CD14-positive monocyte (primary cell): Measurements from ENCODE around the gene C1QTNF6. TPM values are rescaled to one million over a fixed set of nuclear protein-coding genes. Genes with fewer than 3 reads are reported as not detected.
A peak's percentile ranks its signal among the peaks of the same experiment; 100 is the strongest.

Source experiments
- DNase-seq, 3 donors: peaks; one replicate each; pipeline ENCODE4 v3.0.0-alpha.2; 2011 to 2022
- H2AFZ ChIP-seq: 2 replicates; pipeline ENCODE4 v1.6.0; 2012; ENCODE audit warnings: mild to moderate bottlenecking, low read depth, low read length, inconsistent platforms; ENCODE audit not compliant: insufficient read depth, poor library complexity, severe bottlenecking
- H3K27ac ChIP-seq, 2 donors: 1 replicate in 1 of 2; 2 replicates in 1 of 2; pipeline ENCODE4 v1.5.1; 2012 to 2013; ENCODE audit warnings: low read length in 2 of 2, control low read depth in 1 of 2, inconsistent platforms in 1 of 2, low read depth in 1 of 2, mild to moderate bottlenecking in 1 of 2
- H3K27me3 ChIP-seq, 2 donors: one replicate each; pipeline versions ENCODE4 v1.6.0 to v1.6.1; 2011 to 2013; ENCODE audit warnings: low read length in 2 of 2; ENCODE audit not compliant: control insufficient read depth in 2 of 2, insufficient read depth in 2 of 2
- H3K36me3 ChIP-seq, 2 donors: replicated peaks in 1 of 2; 1 replicate in 1 of 2; 2 replicates in 1 of 2; pipeline versions ENCODE4 v1.5.1 to v1.6.1; 2012 to 2013; ENCODE audit warnings: low read length in 2 of 2, control low read depth in 1 of 2, inconsistent platforms in 1 of 2, mild to moderate bottlenecking in 1 of 2; ENCODE audit not compliant: insufficient read depth in 2 of 2, control insufficient read depth in 1 of 2
- H3K4me1 ChIP-seq, 2 donors: 1 replicate in 1 of 2; 2 replicates in 1 of 2; pipeline versions ENCODE4 v1.5.1 to v1.6.1; 2012 to 2013; ENCODE audit warnings: low read length in 2 of 2, control low read depth in 1 of 2, inconsistent platforms in 1 of 2, mild to moderate bottlenecking in 1 of 2, moderate library complexity in 1 of 2; ENCODE audit not compliant: insufficient read depth in 2 of 2, control insufficient read depth in 1 of 2
- H3K4me2 ChIP-seq: replicated peaks from 2 replicates; pipeline ENCODE3; 2012; ENCODE audit warnings: low read length, moderate library complexity, mild to moderate bottlenecking; ENCODE audit not compliant: poor library complexity, severe bottlenecking; ENCODE audit errors: extremely low read depth
- H3K4me3 ChIP-seq, 3 experiments: fragments of 200-600 bp in 1 of 3; sonication (generic) in 1 of 3; replicated peaks in 1 of 3; 1 replicate in 2 of 3; 2 replicates in 1 of 3; pipeline ENCODE4 v1.5.1; 2011 to 2013; ENCODE audit warnings: low read length in 3 of 3, mild to moderate bottlenecking in 3 of 3, control low read depth in 2 of 3, low read depth in 2 of 3, inconsistent platforms in 1 of 3, moderate library complexity in 1 of 3
- H3K79me2 ChIP-seq: 2 replicates; pipeline ENCODE4 v1.6.0; 2012; ENCODE audit warnings: mild to moderate bottlenecking, control low read depth, inconsistent platforms, low read length, moderate library complexity; ENCODE audit not compliant: insufficient read depth
- H3K9ac ChIP-seq: 2 replicates; pipeline ENCODE4 v1.6.0; 2017; ENCODE audit warnings: low read length, mild to moderate bottlenecking; ENCODE audit not compliant: insufficient read depth, poor library complexity, severe bottlenecking
- H3K9me3 ChIP-seq, 2 donors: replicated peaks in 1 of 2; 1 replicate in 1 of 2; 2 replicates in 1 of 2; pipeline versions ENCODE4 v1.5.1 to v1.6.1; 2012 to 2013; ENCODE audit warnings: low read length in 2 of 2, control low read depth in 1 of 2; ENCODE audit not compliant: control insufficient read depth in 1 of 2, insufficient read depth in 1 of 2
- H4K20me1 ChIP-seq: 2 replicates; pipeline ENCODE4 v1.6.0; 2012; ENCODE audit warnings: mild to moderate bottlenecking, low read length, control low read depth, moderate library complexity; ENCODE audit not compliant: insufficient read depth
- H3K27ac Mint-ChIP-seq, 7 donors: one replicate each; pipeline ENCODE4 v1.8.0; 2020; ENCODE audit warnings: mild to moderate bottlenecking in 7 of 7, mixed read lengths in 7 of 7, moderate library complexity in 6 of 7, inconsistent platforms in 2 of 7
- H3K27me3 Mint-ChIP-seq, 3 donors: one replicate each; pipeline ENCODE4 v1.8.0; 2021 to 2022; ENCODE audit warnings: low read depth in 3 of 3, mild to moderate bottlenecking in 3 of 3, mixed read lengths in 3 of 3, moderate library complexity in 3 of 3, inconsistent platforms in 1 of 3
- H3K36me3 Mint-ChIP-seq, 2 donors: one replicate each; pipeline ENCODE4 v1.8.0; 2020; ENCODE audit warnings: mixed read lengths in 2 of 2, inconsistent platforms in 1 of 2, mild to moderate bottlenecking in 1 of 2
- H3K4me1 Mint-ChIP-seq: one replicate; pipeline ENCODE4 v1.8.0; 2020; ENCODE audit warnings: mild to moderate bottlenecking, mixed read lengths
- H3K4me3 Mint-ChIP-seq, 2 donors: one replicate each; pipeline ENCODE4 v1.8.0; 2020; ENCODE audit warnings: mild to moderate bottlenecking in 2 of 2, mixed read lengths in 2 of 2, moderate library complexity in 1 of 2
- H3K9me3 Mint-ChIP-seq, 7 donors: one replicate each; pipeline ENCODE4 v1.8.0; 2020 to 2022; ENCODE audit warnings: mixed read lengths in 7 of 7, mild to moderate bottlenecking in 6 of 7, moderate library complexity in 6 of 7, inconsistent platforms in 2 of 7
- CTCF ChIP-seq: fragments of 200-600 bp; IDR thresholded peaks from one replicate; pipeline ENCODE4 v1.8.0; 2022; ENCODE audit warnings: antibody characterized with exemption, mild to moderate bottlenecking
- WGBS: methylation state at CpG from one replicate; pipeline ENCODE4 v1.1.5; 2013; ENCODE audit warnings: missing lambda C conversion rate; ENCODE audit not compliant: insufficient coverage; 5-methylcytosine and 5-hydroxymethylcytosine counted together
- intact Hi-C, 2 donors: fragments of 100-400 bp; cut with micrococcal nuclease; formaldehyde crosslinking; loops; one replicate each; pipeline versions ENCODE4 v1.15.0 to v1.15.1; 2023
- polyA plus RNA-seq, 3 donors: library from polyadenylated mRNA; depleted of rRNA in 1 of 3; unstranded in 2 of 3; stranded (reverse) in 1 of 3; fragments of 300-500 nt in 2 of 3; fragments of >200 nt in 1 of 3; fragmentation: Illumina TruSeq in 2 of 3; gene quantifications; 1 replicate in 2 of 3; 2 replicates in 1 of 3; pipeline ENCODE4 v1.2.3, GENCODE V29; 2012 to 2021

C1QTNF6 gene
- polyA plus RNA-seq, 3 donors = 0.14 to 2.3 (median 0.24) TPM

- no peak for DNase-seq
- Mint-ChIP-seq H3K4me1 (peaks cover 86% of the 10 kb centered on the region), H3K36me3 (peaks cover 67 to 87% of the 10 kb centered on the region in 2 donors), H3K27me3 (peaks cover 0 to 3% (median 0%) of the 10 kb centered on the region in 3 donors), H3K27ac (peak overlapping the region; percentile 91 to 99 (median 97)), H3K4me3 (no peak overlapping the region), H3K9me3 (no peaks in the 10 kb centered on the region)
- Histone ChIP-seq H3K27ac (peak overlapping the region; percentile 90 to 100), H2AFZ (no peak overlapping the region), H3K79me2 (peaks cover 84% of the 10 kb centered on the region), H3K27me3 (no peaks in the 10 kb centered on the region), H3K9ac (peak overlapping the region; percentile 41), H4K20me1 (peaks cover 73% of the 10 kb centered on the region), H3K4me2 (peak overlapping the region; percentile 10), H3K4me3 (no peak overlapping the region), H3K36me3 (peaks cover 58 to 72% of the 10 kb centered on the region in 2 donors), H3K9me3 (no peaks in the 10 kb centered on the region), H3K4me1 (peaks cover 74 to 91% of the 10 kb centered on the region in 2 donors)
- 85% methylated on average over 9 of the region's 14 CpGs for WGBS
- TF ChIP-seq CTCF = no peak
- intact Hi-C loops = loop anchor here in 1 of 2 donors (1.0 kb wide), 1 partner anchor 11 kb away; no protein-coding TSS in a partner anchor
Observed at GRCh38 chr22:37230673-37231405, 42.8 kb upstream of the C1QTNF6 start.

- intact Hi-C loops = loop anchor here in 1 of 2 donors (1.0 kb wide), 1 partner anchor 12 kb away; no protein-coding TSS in a partner anchor
- peaks cover 72 to 91% of the 10 kb centered on the region in 2 donors for H3K4me1 ChIP-seq
- Mint-ChIP-seq H3K36me3 (peaks cover 67 to 87% of the 10 kb centered on the region in 2 donors), H3K4me3 (peak overlapping the region; percentile 55 to 80), H3K27ac (peak overlapping the region; percentile 96 to 99 (median 97)), H3K27me3 (peaks cover 0 to 3% (median 0%) of the 10 kb centered on the region in 3 donors), H3K9me3 (no peaks in the 10 kb centered on the region), H3K4me1 (peaks cover 86% of the 10 kb centered on the region)
- H3K9me3 ChIP-seq = no peaks in the 10 kb centered on the region
- no peak for TF ChIP-seq CTCF
- H3K27ac ChIP-seq = peak overlapping the region; percentile 90 to 100
- H3K27me3 ChIP-seq = no peaks in the 10 kb centered on the region
- H3K4me2 ChIP-seq = peak overlapping the region; percentile 43
- no peak overlapping the region for H2AFZ ChIP-seq
- H3K4me3 ChIP-seq = peak overlapping the region in 1 of 3 experiments; percentile 52
- peaks cover 60 to 72% of the 10 kb centered on the region in 2 donors for H3K36me3 ChIP-seq
- WGBS = 0% methylated on average over 3 of the region's 8 CpGs
- peak; percentile 91 to 94 (median 94) for DNase-seq
- H3K79me2 ChIP-seq = peaks cover 80% of the 10 kb centered on the region
- H4K20me1 ChIP-seq = peaks cover 73% of the 10 kb centered on the region
- peak overlapping the region; percentile 83 for H3K9ac ChIP-seq
Observed at GRCh38 chr22:37229805-37230672, 42.0 kb upstream of the C1QTNF6 start.
